SKM-1 (cell line): ENCODE measurements around the gene CORT.
A peak's percentile ranks its signal among the peaks of the same experiment; 100 is the strongest.
"Not testable (repeated sequence)": the region's sequence is repeated elsewhere in the genome, so short reads cannot be mapped to it uniquely, and the experiment has no call there.

Source experiments
- DNase-seq: peaks from one replicate; lab custom pipeline; 2025; ENCODE audit not compliant: unreplicated experiment; lab: John Stamatoyannopoulos, UW

Gene CORT

DNA sequence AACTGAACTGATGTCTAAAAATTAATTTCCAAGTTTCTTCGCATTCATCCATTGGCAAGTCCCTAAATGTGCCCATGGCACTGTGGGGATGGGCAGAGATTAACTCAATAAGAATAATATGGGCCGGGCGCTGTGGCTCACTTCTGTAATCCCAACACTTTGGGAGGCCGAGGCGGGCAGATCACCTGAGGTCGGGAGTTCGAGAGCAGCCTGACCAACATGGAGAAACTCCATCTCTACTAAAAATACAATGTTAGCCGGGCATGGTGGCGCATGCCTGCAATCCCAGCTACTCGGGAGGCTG lies 24.4 kb downstream of the CORT start:
- DNase-seq: not testable (repeated sequence)

- DNase-seq: peak; percentile 85
Measured at GRCh38 chr1:10474613-10475507, 25.0 kb downstream of the CORT start, which contains the start of gene PEX14. PEX14 (plus strand) TSS chr1:10474950; CDS start chr1:10474967, 17 bp downstream.

- DNase-seq: no peak
Measured at GRCh38 chr1:10475510-10475909, 25.7 kb downstream of the CORT start.

- DNase-seq: no peak
Measured at GRCh38 chr1:10479296-10479695, 29.5 kb downstream of the CORT start.

- no peak for DNase-seq
Measured at GRCh38 chr1:10480614-10481013, 30.8 kb downstream of the CORT start.

DNA sequence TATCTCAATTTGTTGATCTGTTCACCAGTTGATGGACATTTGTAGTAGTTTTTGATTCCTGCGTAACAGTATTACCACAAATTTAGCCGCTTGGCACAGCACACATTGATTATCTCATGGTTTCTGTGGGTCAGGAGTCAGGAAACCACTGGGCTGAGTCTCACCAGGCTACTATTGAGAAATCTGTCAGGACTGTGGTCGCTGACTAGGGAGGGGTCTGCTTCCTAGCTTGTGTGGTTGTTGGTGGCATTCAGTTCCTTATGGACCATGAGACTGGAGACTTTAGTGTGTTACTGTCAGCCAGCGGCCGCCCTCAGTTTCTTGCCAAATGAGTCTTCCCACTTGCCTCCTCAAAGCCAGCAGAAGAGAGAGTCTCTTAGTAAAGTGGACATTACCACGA lies 34.7 kb downstream of the CORT start:
- DNase-seq: peak; percentile 52

DNA sequence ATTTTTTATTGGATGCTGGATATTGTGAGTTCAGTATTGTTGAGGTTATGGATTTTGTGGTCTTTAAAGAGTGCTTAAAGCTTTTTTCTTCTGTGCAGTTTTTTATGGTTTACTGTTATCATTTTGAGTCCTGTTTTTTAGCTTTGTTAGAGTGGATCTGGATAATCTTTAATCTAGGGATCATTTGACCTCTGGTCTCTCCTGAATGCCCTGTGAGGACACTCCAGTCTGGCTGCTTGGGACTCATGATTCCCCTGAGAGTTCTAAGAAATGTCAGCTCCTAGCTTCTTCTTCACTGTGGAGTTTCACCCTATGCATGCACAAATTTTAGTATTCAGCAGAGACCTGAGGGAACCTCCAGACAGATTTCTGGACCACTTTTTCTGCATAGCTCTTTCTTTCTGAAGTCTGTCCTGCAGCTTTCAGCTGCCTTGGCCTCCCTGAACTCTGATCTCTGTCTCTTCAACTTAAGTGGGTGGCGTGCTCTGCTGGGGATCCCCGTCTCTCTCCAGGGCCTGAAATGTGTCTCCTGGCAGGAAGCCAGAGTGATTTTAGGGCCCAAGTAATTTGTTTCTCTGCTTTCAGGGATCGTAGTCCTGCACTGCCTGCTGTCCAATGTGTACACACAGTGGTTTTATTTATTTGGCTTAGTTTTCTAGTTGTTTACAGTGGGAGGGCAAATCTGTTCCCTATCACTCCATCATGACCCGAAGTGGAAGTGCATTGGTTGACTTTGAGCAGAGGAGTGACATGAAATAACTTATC lies 39.6 kb downstream of the CORT start:
- DNase-seq: no peak

DNA sequence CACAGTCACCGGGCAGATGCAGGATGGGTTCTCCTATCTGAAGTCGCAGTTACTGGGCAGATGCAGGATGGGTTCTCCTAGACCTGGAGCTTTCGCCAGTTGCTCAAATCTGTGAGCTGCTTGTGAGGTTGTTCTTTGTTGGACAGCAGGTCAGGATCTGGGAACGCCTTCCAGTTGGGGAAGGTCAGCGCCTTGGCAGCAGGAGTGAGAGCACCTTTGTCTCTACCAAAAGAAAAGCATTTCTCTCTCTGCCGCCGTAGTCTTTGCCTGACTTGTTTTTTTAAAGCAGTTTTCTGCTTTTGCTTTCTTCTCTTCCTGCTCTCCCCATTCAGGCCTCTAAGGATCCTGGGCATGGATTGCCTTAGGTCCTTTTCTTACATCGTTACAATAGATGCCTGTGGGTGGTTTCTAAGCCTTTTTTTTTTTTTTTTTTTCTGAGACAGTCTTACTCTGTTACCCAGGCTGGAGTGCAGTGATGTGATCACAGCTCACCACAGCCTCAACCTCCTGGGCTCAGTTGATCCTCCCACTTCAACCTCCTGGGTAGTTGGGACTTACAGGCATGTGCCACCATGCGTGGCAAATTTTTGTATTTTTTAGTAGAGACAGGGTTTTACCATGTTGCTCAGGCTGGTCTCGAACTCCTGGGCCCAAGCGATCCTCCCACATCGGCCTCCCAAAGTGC lies 40.6 kb downstream of the CORT start:
- DNase-seq: no peak

- DNase-seq: no peak
Measured at GRCh38 chr1:10494418-10494753, 44.6 kb downstream of the CORT start.

GRCh38 chr1:10494754-10495474 lies 45.1 kb downstream of the CORT start:
- DNase-seq: peak; percentile 44

DNA sequence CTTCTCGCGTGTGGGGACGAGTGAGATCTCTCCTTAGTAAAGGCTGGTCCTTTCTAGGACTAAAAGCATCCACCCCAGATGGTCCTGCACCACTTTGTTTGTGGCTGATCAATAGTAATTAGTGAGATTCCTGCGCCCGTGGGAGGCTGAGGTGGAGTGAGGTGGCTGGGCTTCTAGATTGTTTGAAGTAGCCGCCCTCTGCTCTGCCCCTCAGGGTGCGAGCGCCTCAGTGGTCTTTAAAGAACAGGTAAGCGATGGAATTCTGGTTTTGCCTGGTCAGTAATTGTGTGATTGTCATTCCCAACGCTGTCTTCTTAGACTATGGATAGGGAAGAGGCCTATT lies 45.6 kb downstream of the CORT start:
- no peak for DNase-seq

GRCh38 chr1:10495952-10496351 lies 46.1 kb downstream of the CORT start:
- no peak for DNase-seq

- no peak for DNase-seq
Measured at GRCh38 chr1:10497109-10497508, 47.3 kb downstream of the CORT start.

DNA sequence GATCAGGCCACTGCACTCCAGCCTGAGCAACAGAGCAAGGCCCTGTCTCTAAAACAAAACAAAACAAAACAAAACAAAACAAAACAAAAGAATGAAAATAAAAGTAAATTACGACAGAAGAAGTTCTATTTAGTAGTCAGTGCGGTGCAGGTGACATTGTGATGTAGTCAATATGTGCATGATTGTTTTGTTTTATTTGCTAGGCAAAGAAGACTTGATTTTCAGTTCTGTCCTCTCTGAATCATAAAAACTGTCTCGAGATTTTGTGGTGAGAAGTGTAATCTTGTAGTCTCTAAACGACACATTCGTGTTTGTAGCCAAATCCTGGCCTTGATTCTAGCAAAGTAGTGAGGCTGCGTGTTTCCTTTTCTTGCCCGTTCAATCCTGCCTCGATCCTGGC lies 48.4 kb downstream of the CORT start:
- no peak for DNase-seq
